CD4-positive, alpha-beta memory T cell (primary cell): ENCODE measurements around the gene ADGRE1. TPM values are rescaled to one million over a fixed set of nuclear protein-coding genes. Genes with fewer than 3 reads are reported as not detected.

Source experiments
- CTCF ChIA-PET: fragments of 350-600 bp; sonication (Branson Sonifier 250); formaldehyde crosslinking; loops from one replicate; lab custom pipeline; 2021; ENCODE audit warnings: inconsistent platforms; ENCODE audit not compliant: partially characterized antibody; lab: Charles Lee
- POLR2A ChIA-PET: fragments of 350-600 bp; sonication (Branson Sonifier 250); formaldehyde crosslinking; loops from one replicate; lab custom pipeline; 2021; ENCODE audit not compliant: partially characterized antibody; lab: Charles Lee
- DNase-seq, 5 donors: peaks; one replicate each; pipeline versions ENCODE4 v3.0.0 to v3.0.0-alpha.2; 2020 to 2022; ENCODE audit warnings: mixed read lengths in 1 of 5
- H3K27ac ChIP-seq: one replicate; pipeline ENCODE4 v1.7.0; 2013; ENCODE audit warnings: low read depth, low read length
- H3K27me3 ChIP-seq: 2 replicates; pipeline ENCODE4 v1.7.0; 2013; ENCODE audit warnings: mild to moderate bottlenecking, low read length, moderate library complexity; ENCODE audit not compliant: insufficient read depth
- H3K36me3 ChIP-seq: 2 replicates; pipeline ENCODE4 v1.7.0; 2013; ENCODE audit warnings: mild to moderate bottlenecking, low read length, moderate library complexity; ENCODE audit not compliant: insufficient read depth
- H3K4me1 ChIP-seq: 2 replicates; pipeline ENCODE4 v1.7.0; 2013; ENCODE audit warnings: mild to moderate bottlenecking, low read length, moderate library complexity; ENCODE audit not compliant: insufficient read depth
- H3K4me3 ChIP-seq, 2 donors: one replicate each; pipeline ENCODE4 v1.7.0; 2013; ENCODE audit warnings: low read length in 2 of 2, mild to moderate bottlenecking in 1 of 2
- H3K9me3 ChIP-seq, 2 donors: one replicate each; pipeline ENCODE4 v1.7.0; 2013; ENCODE audit warnings: low read length in 2 of 2, control low read depth in 1 of 2; ENCODE audit not compliant: control insufficient read depth in 1 of 2
- H3K27ac Mint-ChIP-seq, 7 donors: one replicate each; pipeline ENCODE4 v1.8.0; 2020 to 2021; ENCODE audit warnings: mixed read lengths in 7 of 7, mild to moderate bottlenecking in 6 of 7, inconsistent platforms in 3 of 7, moderate library complexity in 3 of 7
- H3K27me3 Mint-ChIP-seq, 2 donors: one replicate each; pipeline ENCODE4 v1.8.0; 2020 to 2021; ENCODE audit warnings: mixed read lengths in 2 of 2
- H3K36me3 Mint-ChIP-seq, 2 donors: one replicate each; pipeline ENCODE4 v1.8.0; 2020 to 2021; ENCODE audit warnings: mixed read lengths in 2 of 2, inconsistent platforms in 1 of 2, mild to moderate bottlenecking in 1 of 2
- H3K4me1 Mint-ChIP-seq, 4 donors: one replicate each; pipeline ENCODE4 v1.8.0; 2020 to 2021; ENCODE audit warnings: mixed read lengths in 4 of 4, mild to moderate bottlenecking in 1 of 4
- H3K4me3 Mint-ChIP-seq, 8 donors: one replicate each; pipeline ENCODE4 v1.8.0; 2020 to 2021; ENCODE audit warnings: mixed read lengths in 8 of 8, mild to moderate bottlenecking in 7 of 8, moderate library complexity in 6 of 8, inconsistent platforms in 3 of 8
- H3K9me3 Mint-ChIP-seq, 8 donors: one replicate each; pipeline ENCODE4 v1.8.0; 2020 to 2021; ENCODE audit warnings: mixed read lengths in 8 of 8, mild to moderate bottlenecking in 5 of 8, inconsistent platforms in 3 of 8, moderate library complexity in 1 of 8
- intact Hi-C: fragments of 100-400 bp; cut with micrococcal nuclease; formaldehyde crosslinking; loops from one replicate; pipeline ENCODE4 v1.15.1; 2023
- polyA plus RNA-seq, 2 donors: library from polyadenylated mRNA; unstranded; fragments of 300-500 nt; fragmentation: Illumina TruSeq; gene quantifications; one replicate each; pipeline ENCODE4 v1.2.3, GENCODE V29; 2021
- total RNA-seq, 2 experiments: library from RNA; stranded (reverse); gene quantifications; one replicate each; pipeline ENCODE4 v1.2.3, GENCODE V29; 2021

The ADGRE1 gene
- total and polyA plus RNA-seq, 4 experiments from 2014 or later = 2.9 to 10.6 (median 9.3) TPM

- peak overlapping the region; percentile 32 to 77 (median 72) for H3K4me3 Mint-ChIP-seq
- intact Hi-C loops = loop anchor here (1.0 kb wide), 1 partner anchor 27 kb away; no protein-coding TSS in a partner anchor
- peak overlapping the region; percentile 78 to 91 (median 89) for H3K27ac Mint-ChIP-seq
- Histone ChIP-seq H3K4me1 (peaks cover 72% of the 10 kb centered on the region), H3K27me3 (no peaks in the 10 kb centered on the region), H3K4me3 (no peak overlapping the region), H3K9me3 (peaks cover 0 to 6% of the 10 kb centered on the region in 2 donors), H3K27ac (peak overlapping the region; percentile 36), H3K36me3 (no peaks in the 10 kb centered on the region)
- peaks cover 66 to 89% (median 77%) of the 10 kb centered on the region in 4 donors for H3K4me1 Mint-ChIP-seq
- peaks cover 10 to 33% (median 23%) of the 10 kb centered on the region in 8 donors for H3K9me3 Mint-ChIP-seq
- peak; percentile 33 to 51 (median 46) for DNase-seq
- POLR2A ChIA-PET = interaction anchor here (0.6 to 3.6 kb wide), 24 partner anchors 9 to 645 kb away, joined by 3 to 43 read pairs (median 5); partner anchors contain the start of genes ARHGEF18, GPR108, SH2D3A and TNFSF14
- H3K36me3 Mint-ChIP-seq = peaks cover 8 to 14% of the 10 kb centered on the region in 2 donors
- CTCF ChIA-PET = interaction anchor here (0.7 to 2.9 kb wide), 18 partner anchors 9 to 374 kb away, joined by 3 to 51 read pairs (median 4); no protein-coding TSS in a partner anchor
- no peaks in the 10 kb centered on the region for H3K27me3 Mint-ChIP-seq
Measured at GRCh38 chr19:6890401-6890913, 3.1 kb downstream of the ADGRE1 start.

- Histone ChIP-seq H3K4me1 (peaks cover 72% of the 10 kb centered on the region), H3K27me3 (no peaks in the 10 kb centered on the region), H3K9me3 (peaks cover 0 to 6% of the 10 kb centered on the region in 2 donors), H3K36me3 (no peaks in the 10 kb centered on the region), H3K27ac (peak overlapping the region; percentile 36), H3K4me3 (peak overlapping the region in 1 of 2 donors; percentile 7)
- intact Hi-C loops = loop anchor here (1.0 kb wide), 1 partner anchor 28 kb away; no protein-coding TSS in a partner anchor
- ChIA-PET POLR2A (interaction anchor here (1.0 to 3.6 kb wide), 21 partner anchors 9 to 236 kb away, joined by 3 to 43 read pairs (median 6); partner anchors contain the start of genes GPR108, SH2D3A, TNFSF14 and VAV1), CTCF (interaction anchor here (0.7 to 2.9 kb wide), 10 partner anchors 10 to 261 kb away, joined by 3 to 51 read pairs (median 6); no protein-coding TSS in a partner anchor)
- Mint-ChIP-seq H3K36me3 (peaks cover 8 to 18% of the 10 kb centered on the region in 2 donors), H3K4me3 (peak overlapping the region; percentile 0 to 77 (median 72)), H3K27ac (peak overlapping the region; percentile 78 to 91 (median 89)), H3K4me1 (peaks cover 66 to 94% (median 77%) of the 10 kb centered on the region in 4 donors), H3K9me3 (peaks cover 10 to 38% (median 27%) of the 10 kb centered on the region in 8 donors), H3K27me3 (no peaks in the 10 kb centered on the region)
- peak; percentile 29 to 53 (median 40) for DNase-seq
Measured at GRCh38 chr19:6890938-6891337, 3.6 kb downstream of the ADGRE1 start.

- no peaks in the 10 kb centered on the region for H3K36me3 ChIP-seq
- H3K4me3 ChIP-seq = no peak overlapping the region
- H3K27me3 ChIP-seq = no peaks in the 10 kb centered on the region
- DNase-seq = peak in 4 of 5 donors; percentile 26 to 48 (median 29)
- peaks cover 10 to 18% of the 10 kb centered on the region in 2 donors for H3K36me3 Mint-ChIP-seq
- peaks cover 10 to 47% (median 29%) of the 10 kb centered on the region in 8 donors for H3K9me3 Mint-ChIP-seq
- H3K4me1 ChIP-seq = peaks cover 68% of the 10 kb centered on the region
- H3K27me3 Mint-ChIP-seq = no peaks in the 10 kb centered on the region
- peaks cover 0 to 6% of the 10 kb centered on the region in 2 donors for H3K9me3 ChIP-seq
- ChIA-PET POLR2A (interaction anchor here (0.7 to 3.6 kb wide), 7 partner anchors 15 to 177 kb away, joined by 3 to 43 read pairs (median 3); partner anchors contain the start of gene GPR108), CTCF (interaction anchor here (0.7 to 2.9 kb wide), 5 partner anchors 28 to 1047 kb away, joined by 3 to 51 read pairs (median 8); no protein-coding TSS in a partner anchor)
- peaks cover 64 to 95% (median 75%) of the 10 kb centered on the region in 4 donors for H3K4me1 Mint-ChIP-seq
- H3K4me3 Mint-ChIP-seq = peak overlapping the region; percentile 67 to 80 (median 74)
- H3K27ac ChIP-seq = peak overlapping the region; percentile 3
- H3K27ac Mint-ChIP-seq = peak overlapping the region; percentile 78 to 95 (median 90)
- intact Hi-C loops = no loop called here
Measured at GRCh38 chr19:6891761-6892385, 4.5 kb downstream of the ADGRE1 start.

GRCh38 chr19:6894313-6894712 lies 6.9 kb downstream of the ADGRE1 start:
- Histone ChIP-seq H3K4me1 (peaks cover 48% of the 10 kb centered on the region), H3K36me3 (no peaks in the 10 kb centered on the region), H3K27ac (no peak overlapping the region), H3K27me3 (no peaks in the 10 kb centered on the region), H3K4me3 (no peak overlapping the region), H3K9me3 (peaks cover 0 to 6% of the 10 kb centered on the region in 2 donors)
- ChIA-PET POLR2A (interaction anchor here (1.3 kb wide), 1 partner anchor 9 kb away, joined by 3 read pairs; no protein-coding TSS in a partner anchor), CTCF (interaction anchor here (0.6 kb wide), 1 partner anchor 46 kb away, joined by 3 read pairs; no protein-coding TSS in a partner anchor)
- Mint-ChIP-seq H3K9me3 (peaks cover 6 to 49% (median 32%) of the 10 kb centered on the region in 8 donors), H3K4me1 (peaks cover 44 to 76% (median 55%) of the 10 kb centered on the region in 4 donors), H3K36me3 (peaks cover 20 to 26% of the 10 kb centered on the region in 2 donors), H3K4me3 (peak overlapping the region in 4 of 8 donors; percentile 27 to 68 (median 39)), H3K27ac (peak overlapping the region in 6 of 7 donors; percentile 9 to 85 (median 68)), H3K27me3 (no peaks in the 10 kb centered on the region)
- intact Hi-C loops = no loop called here
- no peak for DNase-seq

GRCh38 chr19:6903446-6903845 lies 16.1 kb downstream of the ADGRE1 start:
- ChIA-PET POLR2A (interaction anchor here (1.2 to 1.9 kb wide), 3 partner anchors 9 to 16 kb away, joined by 3 to 7 read pairs (median 6); partner anchors contain the start of gene ADGRE1), CTCF (interaction anchor here (2.0 kb wide), 1 partner anchor 60 kb away, joined by 4 read pairs; no protein-coding TSS in a partner anchor)
- intact Hi-C loops = no loop called here
- H3K27me3 ChIP-seq = no peaks in the 10 kb centered on the region
- H3K4me3 ChIP-seq = no peak overlapping the region
- peaks cover 0 to 14% of the 10 kb centered on the region in 2 donors for H3K9me3 ChIP-seq
- Mint-ChIP-seq H3K27ac (no peak overlapping the region), H3K4me3 (no peak overlapping the region), H3K4me1 (peaks cover 0 to 2% (median 0%) of the 10 kb centered on the region in 4 donors), H3K27me3 (peaks cover 1 to 2% of the 10 kb centered on the region in 2 donors), H3K9me3 (peaks cover 0 to 50% (median 41%) of the 10 kb centered on the region in 8 donors), H3K36me3 (peaks cover 18 to 42% of the 10 kb centered on the region in 2 donors)
- H3K27ac ChIP-seq = no peak overlapping the region
- no peaks in the 10 kb centered on the region for H3K4me1 ChIP-seq
- H3K36me3 ChIP-seq = no peaks in the 10 kb centered on the region
- no peak for DNase-seq

- peaks cover 0 to 5% of the 10 kb centered on the region in 2 donors for H3K9me3 ChIP-seq
- Mint-ChIP-seq H3K36me3 (peaks cover 9 to 26% of the 10 kb centered on the region in 2 donors), H3K27me3 (peaks cover 1 to 2% of the 10 kb centered on the region in 2 donors), H3K4me3 (no peak overlapping the region), H3K4me1 (peaks cover 0 to 3% (median 0%) of the 10 kb centered on the region in 4 donors), H3K9me3 (peaks cover 0 to 34% (median 25%) of the 10 kb centered on the region in 8 donors), H3K27ac (no peak overlapping the region)
- no peaks in the 10 kb centered on the region for H3K4me1 ChIP-seq
- H3K27me3 ChIP-seq = no peaks in the 10 kb centered on the region
- no peak overlapping the region for H3K4me3 ChIP-seq
- DNase-seq = no peak
- ChIA-PET POLR2A (interaction anchor here (1.0 kb wide), 1 partner anchor 15 kb away, joined by 3 read pairs; no protein-coding TSS in a partner anchor), CTCF (interaction anchor here (1.0 kb wide), 2 partner anchors 13 to 16 kb away, joined by 4 read pairs; no protein-coding TSS in a partner anchor)
- H3K36me3 ChIP-seq = no peaks in the 10 kb centered on the region
- intact Hi-C loops = no loop called here
- no peak overlapping the region for H3K27ac ChIP-seq
Measured at GRCh38 chr19:6906559-6907060, 19.2 kb downstream of the ADGRE1 start.
